ENCODE measurements around the gene TECPR1.

The TECPR1 gene

DNA sequence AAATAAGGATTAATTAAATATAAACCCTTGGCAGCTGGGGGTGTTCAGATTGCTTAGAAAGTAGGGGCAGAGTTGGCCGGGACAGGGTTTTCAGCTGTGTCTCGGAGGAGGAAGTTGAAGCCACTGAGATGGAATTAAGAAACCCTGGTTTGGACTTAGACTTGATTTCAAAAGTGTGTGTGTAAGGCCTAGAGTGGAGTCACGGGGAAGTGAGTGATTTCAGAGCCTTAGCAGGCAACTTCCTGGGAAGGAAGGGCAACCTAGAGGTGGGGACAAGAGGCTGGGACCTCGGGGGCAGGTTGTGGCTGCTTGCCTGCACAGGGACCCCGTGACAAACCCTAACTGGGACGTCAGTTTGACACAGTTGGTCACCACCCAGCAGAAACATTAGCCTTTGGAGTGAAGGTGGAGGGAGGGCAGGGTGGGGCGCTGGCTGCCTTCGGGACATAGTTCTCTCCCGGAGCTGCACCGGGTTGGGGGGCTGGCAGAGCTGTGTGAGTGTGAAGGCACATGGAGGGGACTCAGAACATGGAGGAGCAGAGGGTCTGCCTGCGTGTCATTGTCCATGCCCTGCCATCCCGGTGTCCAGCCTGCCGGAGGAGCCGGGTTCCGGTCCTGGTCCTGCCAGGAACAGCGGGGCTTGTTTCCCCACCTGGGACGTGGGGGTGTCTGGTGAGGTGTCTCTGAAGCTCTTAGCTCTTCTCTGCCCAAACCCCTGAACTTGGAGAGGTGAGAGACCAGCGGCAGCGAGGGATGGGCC lies 31.3 kb upstream of the TECPR1 start:
- DNase-seq: peak; percentile 45

DNA sequence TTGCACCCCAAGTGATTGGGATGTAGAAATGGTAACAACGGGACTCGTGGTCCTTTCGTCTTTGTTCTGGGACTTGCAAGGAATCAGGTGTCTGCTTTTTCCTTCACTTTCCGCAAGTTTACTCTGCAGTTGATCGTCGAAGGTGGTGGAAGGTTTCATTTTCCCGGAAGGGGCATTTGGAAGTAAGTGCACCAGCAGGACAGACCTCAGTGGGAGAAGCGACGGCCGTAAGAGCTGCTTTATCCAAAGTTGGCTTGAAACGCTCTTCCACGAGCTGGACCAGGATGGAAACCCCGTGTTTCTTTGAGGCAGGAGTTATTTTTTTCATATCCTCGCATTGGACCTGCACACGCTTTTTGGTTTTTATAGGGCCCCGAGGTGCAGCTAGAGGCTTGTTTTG lies 30.7 kb upstream of the TECPR1 start:
- no peak for DNase-seq

DNA sequence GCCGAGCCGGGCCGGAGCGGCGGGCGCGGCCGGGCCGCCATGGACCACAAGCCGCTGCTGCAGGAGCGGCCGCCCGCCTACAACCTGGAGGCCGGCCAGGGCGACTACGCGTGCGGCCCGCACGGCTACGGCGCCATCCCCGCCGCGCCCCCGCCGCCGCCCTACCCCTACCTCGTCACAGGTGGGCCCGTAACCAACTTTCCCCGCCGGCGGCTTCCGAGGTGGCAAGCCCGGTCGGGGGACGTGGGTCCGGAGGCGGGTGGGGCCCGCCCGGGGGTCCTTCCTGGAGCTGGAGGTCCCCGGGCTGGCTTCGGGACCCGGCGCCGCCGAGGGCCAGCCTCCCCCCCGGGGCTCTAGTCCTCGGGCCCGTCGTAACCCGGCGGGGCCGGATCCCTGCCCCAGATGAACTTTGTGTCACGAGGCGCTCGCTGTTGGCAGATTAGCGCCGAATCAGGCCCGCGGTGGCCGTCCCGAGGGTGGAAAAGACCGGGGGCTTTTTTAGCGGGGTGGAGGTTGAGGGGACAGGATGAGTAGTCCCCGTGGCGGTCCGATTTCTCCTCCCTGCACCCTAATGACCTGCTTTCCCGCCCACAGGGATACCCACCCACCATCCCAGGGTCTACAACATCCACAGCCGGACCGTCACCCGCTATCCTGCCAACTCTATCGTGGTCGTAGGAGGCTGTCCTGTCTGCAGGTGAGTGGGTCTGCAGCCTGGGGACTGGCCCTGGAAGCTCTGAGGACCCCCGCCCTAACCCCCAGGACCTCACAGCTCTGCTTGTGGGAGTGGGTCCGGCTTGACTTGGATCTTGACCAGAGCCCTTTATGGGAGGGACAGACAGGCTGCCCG lies 29.9 kb upstream of the TECPR1 start:
- no peak for DNase-seq

DNA sequence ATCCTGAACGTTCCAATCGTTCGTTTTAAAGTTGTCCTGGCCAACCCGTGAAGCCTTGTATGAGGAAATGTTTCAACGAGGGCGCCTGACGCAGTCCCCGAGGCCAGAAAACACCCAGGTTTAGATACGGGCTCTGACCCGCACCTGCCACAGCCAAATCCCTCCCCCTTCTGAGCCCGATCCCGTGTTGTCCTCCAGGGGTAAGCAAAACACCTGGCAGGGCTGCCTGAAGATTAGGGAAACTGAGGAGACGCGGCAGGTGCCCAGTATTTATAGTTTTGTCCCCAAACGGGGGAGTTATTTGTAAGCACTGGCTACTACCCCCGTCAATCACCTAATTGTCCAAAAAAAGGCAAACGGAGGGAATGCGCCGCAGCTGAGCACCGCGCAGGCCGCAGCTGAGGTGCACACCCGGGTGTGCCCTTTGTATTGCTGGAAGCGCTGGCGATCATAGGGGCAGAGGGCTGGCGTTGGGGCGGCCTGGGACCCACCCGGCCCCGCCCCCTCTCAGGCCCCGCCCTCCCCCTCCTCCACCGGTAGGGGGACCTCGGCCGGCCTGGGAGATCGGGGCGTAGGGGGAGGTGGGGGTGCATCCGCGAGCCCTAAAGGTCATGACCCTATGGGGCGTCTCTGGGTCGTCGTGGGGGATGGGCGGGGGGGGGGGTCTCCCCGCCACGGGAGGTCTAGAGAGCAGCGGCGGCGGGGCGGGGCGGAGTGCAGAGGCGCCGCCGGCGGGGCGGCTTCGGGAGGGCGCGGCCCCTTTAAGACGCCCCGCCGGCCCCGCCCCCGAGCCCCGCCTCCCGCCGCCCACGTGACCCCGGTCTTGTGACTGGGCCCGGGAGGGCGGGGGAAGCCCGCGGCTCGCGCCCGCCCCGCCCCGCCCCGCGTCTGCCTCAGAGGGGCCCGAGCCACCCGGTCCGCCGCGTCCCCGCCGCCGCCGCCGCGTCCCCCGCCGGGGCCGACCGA lies 29.0 kb upstream of the TECPR1 start, which contains the start of gene BRI3:
Gene BRI3, plus strand, starts transcription at position 896 of the 966 bp plus-strand sequence. CDS start 110 bp downstream, outside the sequence.
- peak; percentile 91 for DNase-seq

DNA sequence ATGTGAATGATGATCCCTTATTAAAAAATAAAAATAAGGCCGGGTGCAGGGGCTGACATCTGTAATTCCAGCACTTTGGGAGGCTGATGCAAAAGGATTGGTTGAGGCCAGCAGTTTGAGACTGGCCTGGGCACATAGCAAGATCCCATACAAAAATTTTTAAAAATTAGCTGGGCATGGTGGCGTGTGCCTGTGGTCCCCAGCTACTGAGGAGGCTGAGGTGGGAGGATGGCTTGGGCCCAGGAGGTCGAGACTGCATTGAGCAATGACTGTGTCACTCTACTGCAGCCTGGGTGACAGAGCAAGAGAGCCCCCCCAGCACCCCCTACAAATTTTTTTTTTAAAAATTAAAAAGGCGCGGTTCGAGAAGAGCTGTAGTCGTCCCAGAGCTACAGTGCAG lies 28.3 kb upstream of the TECPR1 start:
- no peak for DNase-seq

DNA sequence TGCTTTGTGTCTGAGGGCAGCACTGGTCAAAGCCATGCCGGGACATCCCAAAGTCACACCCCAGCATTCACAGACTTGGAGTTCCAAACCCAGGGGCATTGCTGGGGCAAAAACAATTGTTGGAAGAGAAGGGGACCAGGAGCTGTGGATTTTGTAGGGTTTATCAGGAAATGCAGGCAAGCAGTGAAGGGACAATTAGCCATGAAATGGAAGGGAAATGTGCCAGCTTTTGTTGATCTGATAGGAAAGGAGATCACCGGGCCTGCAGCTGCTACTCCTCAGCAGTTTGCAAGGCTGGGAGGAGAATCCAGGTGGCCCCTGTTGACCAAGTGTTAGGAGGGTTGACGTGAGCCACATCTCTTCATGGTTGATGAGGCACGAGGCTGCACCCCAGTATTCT lies 26.9 kb upstream of the TECPR1 start:
- no peak for DNase-seq

DNA sequence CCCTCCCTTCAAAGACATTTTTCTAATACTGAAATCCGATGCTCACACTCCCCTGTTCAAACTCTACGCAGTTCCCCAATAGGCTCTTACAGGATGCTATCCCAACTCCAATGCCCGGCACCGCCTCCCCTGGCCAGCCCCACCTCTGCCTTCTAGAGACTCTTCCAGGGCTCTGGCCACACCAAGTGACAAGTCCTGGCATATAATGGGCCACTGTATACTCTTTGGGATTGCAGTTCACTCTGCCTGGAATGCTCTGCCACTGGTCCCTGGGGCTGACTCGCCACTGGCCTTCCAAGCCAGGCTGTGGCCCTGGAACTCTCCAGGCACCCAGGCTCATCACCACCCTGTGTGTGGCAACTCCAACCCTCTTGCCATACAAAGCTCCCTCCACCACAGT lies 26.4 kb upstream of the TECPR1 start:
- DNase-seq: no peak

DNA sequence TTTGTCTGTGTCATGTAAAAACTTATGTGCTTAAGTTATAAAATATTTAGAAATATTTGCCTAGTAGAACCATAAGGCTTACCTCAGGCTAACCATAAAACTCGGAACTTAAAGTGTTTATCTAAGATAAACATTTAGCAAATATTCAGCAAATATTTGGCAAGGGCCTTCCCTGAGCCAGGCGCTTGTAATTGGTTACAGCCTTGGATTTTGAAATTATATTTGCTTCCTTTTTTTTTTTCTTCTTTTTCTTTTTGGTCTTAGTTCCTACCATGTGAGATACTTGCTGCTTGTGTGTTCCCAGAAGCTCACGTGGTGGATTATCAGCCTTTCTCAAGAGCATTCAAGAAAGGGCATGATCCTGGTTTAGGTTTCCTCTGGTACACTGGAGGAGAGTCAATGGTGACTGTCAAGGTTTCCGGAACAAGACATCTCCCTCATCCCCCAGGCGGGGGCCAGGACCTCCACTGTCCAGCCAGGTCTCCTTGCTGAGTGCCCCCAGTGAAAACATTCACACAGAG lies 24.3 kb upstream of the TECPR1 start:
- DNase-seq: no peak

DNA sequence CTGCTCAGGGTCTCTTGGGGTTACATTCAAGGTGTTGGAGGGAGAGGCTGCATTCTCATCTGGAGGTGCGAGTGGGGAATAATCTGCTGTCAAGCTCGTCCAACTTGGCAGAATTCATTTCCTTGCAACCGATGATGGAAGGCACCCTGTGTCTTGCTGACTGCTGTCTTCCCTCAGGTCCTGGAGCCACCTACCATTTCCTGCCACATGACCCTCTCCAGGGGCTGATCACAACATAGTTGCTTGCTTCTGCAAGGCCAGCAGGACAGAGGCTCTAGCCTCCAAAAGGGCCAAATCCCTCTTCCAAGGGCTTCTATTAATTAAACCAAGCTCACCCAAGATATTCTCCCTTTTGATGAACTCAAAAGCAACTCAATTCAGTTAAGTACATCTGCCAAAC lies 15.3 kb upstream of the TECPR1 start:
- DNase-seq: no peak

DNA sequence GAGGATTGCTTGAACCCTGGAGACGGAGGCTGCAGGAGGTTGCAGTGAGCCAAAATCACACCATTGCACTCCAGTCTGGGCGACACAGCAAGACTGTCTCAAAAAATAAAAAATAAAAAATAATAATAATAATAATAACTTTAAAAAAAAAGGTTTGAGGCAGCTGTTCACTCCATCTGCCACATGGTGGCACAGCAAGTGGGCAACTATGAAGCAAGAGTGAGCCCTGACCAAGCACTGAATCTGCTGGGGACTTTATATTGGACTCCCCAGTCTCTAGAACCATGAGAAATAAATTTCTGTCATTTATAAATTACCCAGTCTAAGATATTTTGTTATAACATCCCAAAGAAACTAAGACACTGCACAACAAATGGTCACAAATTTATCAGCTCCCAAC lies 14.8 kb upstream of the TECPR1 start:
- DNase-seq: no peak

DNA sequence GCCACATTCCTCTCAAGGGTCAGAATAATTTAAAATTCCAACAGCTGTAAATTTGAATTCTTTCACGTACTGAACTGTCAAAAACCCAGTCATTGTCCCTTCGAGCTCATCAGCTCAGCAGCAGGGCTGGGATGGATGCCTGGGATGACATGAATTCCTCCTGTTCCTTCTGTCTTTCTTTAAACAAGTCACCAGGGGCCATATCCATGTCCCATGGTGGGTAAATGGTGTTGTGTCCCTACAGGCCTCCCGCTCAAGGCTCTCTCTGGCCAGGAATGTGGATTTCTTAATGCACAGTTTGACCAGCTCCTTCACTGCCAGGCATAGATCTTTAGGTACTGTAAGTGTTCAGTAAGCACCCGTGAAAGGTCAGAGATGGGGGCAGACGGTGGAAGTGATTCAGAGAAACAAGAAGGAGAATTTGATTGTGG lies 13.8 kb upstream of the TECPR1 start:
- no peak for DNase-seq

DNA sequence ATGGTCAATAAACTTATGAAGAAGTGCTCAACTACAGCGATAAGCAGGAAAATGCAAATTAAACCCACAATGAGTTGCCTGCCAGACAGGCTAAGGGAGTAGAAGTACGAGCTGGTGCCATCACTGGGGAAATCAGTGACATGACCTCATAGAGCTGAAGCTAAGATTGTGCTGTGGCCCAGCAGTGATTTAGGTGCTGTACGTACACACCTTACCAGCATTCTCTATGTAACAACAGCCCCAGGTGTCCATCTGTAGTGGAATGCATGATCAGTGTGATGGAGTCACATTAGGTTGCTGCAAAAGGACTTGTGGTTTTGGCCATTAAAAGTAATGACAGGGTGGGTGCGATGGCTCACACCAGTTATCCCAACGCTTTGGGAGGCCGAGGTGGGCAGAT lies 5.7 kb upstream of the TECPR1 start:
- DNase-seq: no peak

DNA sequence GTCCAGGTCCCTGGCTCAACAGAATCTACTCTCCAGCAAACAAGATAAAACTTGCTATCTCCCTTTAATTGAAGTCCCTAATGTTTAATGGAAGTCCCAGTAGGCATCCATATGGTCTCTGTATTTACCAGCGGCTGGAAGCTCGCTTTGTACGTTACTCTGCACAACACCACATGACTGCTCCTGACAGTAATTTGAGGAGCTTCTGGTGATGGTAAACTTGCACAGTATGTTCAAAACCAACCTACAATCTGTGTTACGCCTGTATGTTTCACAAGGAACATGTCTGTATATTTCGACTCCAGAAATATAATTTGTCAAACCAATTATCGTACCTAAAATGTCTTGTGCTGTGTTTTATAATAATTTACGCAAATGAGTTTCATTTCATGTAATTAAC lies 4.4 kb upstream of the TECPR1 start:
- DNase-seq: no peak

DNA sequence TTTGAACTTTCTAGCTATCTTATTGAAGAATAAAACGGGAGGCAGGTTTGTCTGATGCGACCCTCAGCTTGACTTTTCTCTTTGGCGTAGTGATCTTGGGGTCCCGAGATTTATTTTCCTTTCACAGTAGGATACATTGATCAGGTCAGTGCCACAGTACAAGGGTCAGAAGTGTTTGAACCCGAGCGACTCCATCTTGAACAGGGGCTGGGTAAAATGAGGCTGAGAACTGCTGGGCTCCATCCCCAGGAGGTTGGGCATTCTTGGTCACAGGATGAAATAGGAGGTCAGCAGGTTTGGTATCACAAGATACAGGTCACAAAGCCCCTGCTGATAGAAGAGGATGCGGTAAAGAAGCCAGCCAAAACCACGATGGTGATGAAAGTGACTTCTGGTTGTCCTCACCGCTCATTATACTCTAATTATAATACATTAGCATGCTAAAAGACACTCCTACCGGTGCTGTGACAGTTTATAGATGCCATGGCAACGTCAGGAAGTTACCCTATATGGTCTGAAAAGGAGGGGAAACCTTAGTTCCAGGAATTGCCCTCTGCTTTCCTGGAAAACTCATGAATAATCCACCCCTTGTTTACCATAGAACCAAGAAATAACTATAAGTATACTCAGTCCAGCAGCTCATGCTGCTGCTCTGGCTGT lies 3.0 kb upstream of the TECPR1 start:
- no peak for DNase-seq

DNA sequence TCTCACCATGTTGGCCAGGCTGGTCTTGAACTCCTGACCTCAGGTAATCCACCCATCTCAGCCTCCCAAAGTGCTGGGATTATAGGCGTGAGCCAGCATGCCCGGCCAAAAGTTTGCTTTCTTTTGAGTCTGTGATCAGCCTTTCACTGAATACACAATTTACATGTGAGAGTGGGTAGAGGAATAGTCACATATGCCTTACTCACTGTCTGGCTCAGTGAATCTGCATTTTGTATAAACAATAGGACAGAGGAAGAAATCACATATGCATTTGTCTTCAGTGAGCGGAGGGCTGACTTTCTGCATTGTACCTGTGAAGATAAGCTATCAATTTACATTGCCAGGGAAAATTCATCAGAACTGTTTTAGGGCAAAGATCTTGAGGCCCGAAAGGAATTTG lies 2.5 kb upstream of the TECPR1 start:
- no peak for DNase-seq

DNA sequence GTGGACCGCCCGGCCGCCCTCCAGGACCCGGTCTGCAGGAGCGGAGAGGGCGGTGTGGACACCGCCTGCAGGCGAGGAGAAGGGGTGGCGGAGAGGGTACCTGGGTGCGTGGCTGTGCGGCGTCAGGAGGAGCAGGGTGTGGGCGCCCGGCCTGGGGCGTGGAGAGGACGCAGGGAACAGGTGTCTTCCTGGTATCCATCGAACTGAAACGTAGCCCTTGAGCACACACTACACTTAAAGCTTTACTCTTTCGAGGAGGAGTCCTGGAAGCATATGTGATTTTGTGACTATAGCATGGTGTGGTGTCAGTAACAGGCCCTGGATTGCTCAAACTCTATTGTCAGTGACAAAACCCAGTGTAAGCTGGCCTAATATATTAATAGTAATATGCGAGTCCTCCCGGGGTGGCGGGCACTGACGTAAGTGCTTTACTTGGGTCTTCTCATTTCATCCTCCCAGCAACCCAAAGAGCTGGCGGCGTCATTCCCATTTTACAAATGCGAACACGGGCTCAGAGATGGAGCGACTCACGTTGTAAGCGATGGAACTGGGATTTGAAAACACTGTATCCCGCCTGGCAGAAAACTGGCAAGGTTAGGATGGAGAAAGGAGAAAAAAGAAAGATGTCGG lies 508 bp upstream of the TECPR1 start:
- DNase-seq: no peak

DNA sequence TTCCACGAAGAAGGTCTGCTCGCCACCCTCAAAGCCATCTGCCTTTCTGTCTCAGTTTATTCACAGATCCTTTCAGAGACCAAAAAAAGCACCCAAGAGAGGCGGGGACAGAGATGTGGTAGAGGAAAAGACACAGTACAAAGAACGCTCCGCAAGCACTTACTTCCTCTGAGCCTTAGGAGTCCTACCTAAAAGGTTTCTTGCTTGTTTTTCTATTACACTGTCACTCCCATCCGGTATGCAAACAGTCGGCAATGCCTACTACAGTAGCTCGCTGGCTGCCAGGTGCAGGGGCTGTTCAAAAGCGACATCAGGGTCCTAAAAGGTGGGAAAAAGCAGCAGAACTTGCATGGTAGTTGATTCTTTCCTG lies 816 bp downstream of the TECPR1 start:
- peak; percentile 45 for DNase-seq

DNA sequence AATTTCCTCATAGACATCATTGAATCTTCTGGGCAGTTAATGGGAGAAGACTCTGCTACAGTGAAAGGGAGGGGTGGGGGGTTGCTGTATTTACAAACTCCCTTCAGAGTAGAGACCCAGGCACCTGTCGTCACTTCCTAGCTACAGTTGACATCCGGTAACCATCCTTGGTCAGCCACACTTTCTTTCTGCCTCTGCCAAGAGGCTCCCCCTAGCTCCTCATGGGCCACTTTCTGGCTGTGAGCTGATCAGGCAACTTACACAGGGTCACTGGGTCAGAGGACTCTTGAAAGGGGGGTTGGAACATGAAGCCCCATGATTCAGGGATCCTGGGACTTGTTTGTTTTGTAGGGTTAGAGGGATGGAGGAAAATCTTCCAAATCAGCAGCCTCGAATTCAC lies 1.2 kb downstream of the TECPR1 start:
- peak; percentile 59 for DNase-seq

DNA sequence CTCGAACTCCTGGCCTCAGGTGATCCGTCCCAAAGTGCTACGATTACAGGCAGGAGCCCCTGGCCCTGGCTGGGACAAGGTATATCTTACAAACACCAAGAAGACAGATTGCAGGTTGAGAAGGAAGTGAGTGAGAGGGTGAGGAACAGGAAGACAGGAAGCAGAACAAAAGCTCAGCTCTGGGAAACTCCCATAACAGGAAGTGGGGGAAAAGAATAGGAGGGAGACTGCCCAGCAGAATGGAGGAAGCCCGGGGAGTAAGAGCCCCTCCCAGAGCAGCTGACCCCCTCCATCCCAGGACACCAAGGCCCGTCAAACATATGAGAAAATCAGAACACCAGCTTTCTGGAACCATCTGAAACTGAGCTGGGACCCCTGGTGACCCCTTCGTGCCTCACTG lies 2.9 kb downstream of the TECPR1 start:
- DNase-seq: no peak

DNA sequence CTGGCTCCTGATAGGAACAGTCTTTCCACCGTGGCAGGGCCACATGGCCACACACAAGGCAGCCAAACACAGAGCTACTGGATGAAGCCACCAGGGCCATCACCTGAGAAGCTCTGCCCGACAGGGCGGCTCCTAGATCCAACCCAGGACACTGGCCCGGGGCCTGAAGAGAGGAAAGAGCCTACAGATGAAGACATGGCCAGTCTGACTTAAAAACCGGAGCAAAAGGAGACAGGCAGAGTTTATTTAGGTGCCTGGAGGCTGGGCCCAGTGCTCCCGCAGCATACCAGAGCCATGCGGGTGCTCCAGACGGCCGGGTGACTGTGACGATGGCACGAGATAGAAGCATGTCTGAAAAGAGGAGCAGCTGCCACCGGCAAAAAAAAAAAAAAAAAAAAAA lies 3.9 kb downstream of the TECPR1 start:
- no peak for DNase-seq

DNA sequence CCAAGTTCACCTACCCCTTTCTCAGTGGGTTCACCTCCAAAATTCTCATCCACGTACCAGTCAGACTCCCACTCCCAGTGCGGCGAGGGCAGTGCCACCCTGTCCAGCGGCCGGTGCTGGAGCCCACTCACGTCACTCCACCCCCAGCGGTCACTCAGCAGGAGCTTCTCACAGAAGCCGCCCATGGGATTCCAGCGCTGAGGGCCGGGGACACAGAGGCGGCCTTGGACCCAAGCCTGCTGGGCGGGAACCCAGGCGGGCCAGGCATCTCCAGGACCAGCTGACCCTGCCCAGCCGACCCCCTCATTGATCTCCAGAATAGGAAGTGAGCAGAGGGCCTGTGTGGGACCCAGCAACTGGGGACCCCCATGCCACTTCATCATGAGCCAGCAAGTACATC lies 7.2 kb downstream of the TECPR1 start:
- DNase-seq: no peak

DNA sequence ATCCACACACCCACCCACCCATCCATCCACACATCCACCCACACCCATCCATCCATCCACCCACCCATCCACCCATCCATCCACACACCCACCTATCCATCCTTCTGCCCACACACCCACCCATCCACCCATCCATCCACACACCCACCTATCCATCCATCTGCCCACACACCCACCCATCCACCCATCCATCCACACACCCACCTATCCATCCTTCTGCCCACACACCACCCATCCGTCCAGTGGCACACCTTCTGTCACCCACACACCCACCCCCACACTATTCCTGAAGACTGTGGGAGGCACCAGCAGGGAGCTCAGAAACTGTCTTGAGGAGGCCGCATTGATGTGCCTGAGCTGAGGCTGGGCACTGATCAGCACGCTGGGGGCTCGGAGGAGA lies 9.1 kb downstream of the TECPR1 start:
- DNase-seq: no peak

Data from CD4-positive, alpha-beta T cell treated with Interferon gamma for 1 hour (primary cell).